GM18873 (cell line): Measurements from ENCODE around the gene HMGCLL1.

Experiments used
- ATAC-seq: cut with Tn5 transposase; IDR thresholded peaks from one replicate; pipeline ENCODE4 v1.9.1; 2021; ENCODE audit warnings: mild to moderate bottlenecking, moderate library complexity, moderate number of reproducible peaks; ENCODE audit not compliant: unreplicated experiment, low FRiP score

HMGCLL1 gene

GRCh38 chr6:55578537-55579363, at the start of gene HMGCLL1:
HMGCLL1 (minus strand) TSS chr6:55579192; CDS start chr6:55579055, 137 bp downstream.
- ATAC-seq, result no peak

GRCh38 chr6:55621993-55622392, 43.0 kb upstream of the HMGCLL1 start:
- no peak for ATAC-seq

GRCh38 chr6:55621244-55621643, 42.3 kb upstream of the HMGCLL1 start:
- no peak for ATAC-seq

- no peak for ATAC-seq
Measured at GRCh38 chr6:55617272-55617671, 38.3 kb upstream of the HMGCLL1 start.

- no peak for ATAC-seq
Measured at GRCh38 chr6:55604021-55604420, 25.0 kb upstream of the HMGCLL1 start.

- no peak for ATAC-seq
Measured at GRCh38 chr6:55601120-55601519, 22.1 kb upstream of the HMGCLL1 start.

- no peak for ATAC-seq
Measured at GRCh38 chr6:55594442-55594841, 15.4 kb upstream of the HMGCLL1 start.

GRCh38 chr6:55584654-55585354, 5.8 kb upstream of the HMGCLL1 start:
- ATAC-seq, result no peak

GRCh38 chr6:55576811-55577210, 2.2 kb downstream of the HMGCLL1 start:
- no peak for ATAC-seq

GRCh38 chr6:55574556-55574955, 4.4 kb downstream of the HMGCLL1 start:
- no peak for ATAC-seq

GRCh38 chr6:55569638-55570037, 9.4 kb downstream of the HMGCLL1 start:
- ATAC-seq, result no peak

- ATAC-seq, result no peak
Measured at GRCh38 chr6:55568808-55569439, 10.1 kb downstream of the HMGCLL1 start.

GRCh38 chr6:55567558-55567957, 11.4 kb downstream of the HMGCLL1 start:
- no peak for ATAC-seq

- ATAC-seq, result no peak
Measured at GRCh38 chr6:55566036-55566710, 12.8 kb downstream of the HMGCLL1 start.

- ATAC-seq, result no peak
Measured at GRCh38 chr6:55562318-55562717, 16.7 kb downstream of the HMGCLL1 start.

- ATAC-seq, result no peak
Measured at GRCh38 chr6:55560290-55560885, 18.6 kb downstream of the HMGCLL1 start.

- no peak for ATAC-seq
Measured at GRCh38 chr6:55557146-55557545, 21.8 kb downstream of the HMGCLL1 start.

GRCh38 chr6:55545791-55546190, 33.2 kb downstream of the HMGCLL1 start:
- no peak for ATAC-seq

- ATAC-seq, result no peak
Measured at GRCh38 chr6:55543633-55544309, 35.2 kb downstream of the HMGCLL1 start.

- ATAC-seq, result no peak
Measured at GRCh38 chr6:55541024-55541423, 38.0 kb downstream of the HMGCLL1 start.
